ENCODE results near the gene IGSF10. TPM values are rescaled to one million over a fixed set of nuclear protein-coding genes. Genes with fewer than 3 reads are reported as not detected.

IGSF10 gene
- total and polyA plus RNA-seq, 2 donors (not counting 1 experiment from before 2014, with no cell fraction given), result 0.03 TPM; not detected in 1

- Histone ChIP-seq H3K4me1 (ENCODE audit: control insufficient read depth in 2 of 2, insufficient read depth in 2 of 2, low read length in 2 of 2) (peaks cover 5 to 11% of the 10 kb centered on the region in 2 donors), H2AFZ (ENCODE audit: insufficient read depth, low read depth, low read length, poor library complexity, severe bottlenecking) (peak overlapping the region; percentile 17), H3K4me3 (ENCODE audit: control extremely low read depth in 1 of 5, extremely low read depth in 1 of 5, insufficient read depth in 1 of 5, low read depth in 2 of 5, low read length in 4 of 5) (no peak overlapping the region), H3K27me3 (replicated peaks in 1 of 4; ENCODE audit: control extremely low read depth in 1 of 4, control insufficient read depth in 3 of 4, insufficient read depth in 4 of 4, low read length in 3 of 4) (no peaks in the 10 kb centered on the region), H3K79me2 (ENCODE audit: control insufficient read depth, insufficient read depth, low read length) (no peaks in the 10 kb centered on the region), H4K20me1 (ENCODE audit: control insufficient read depth, insufficient read depth, low read length, poor library complexity, severe bottlenecking) (no peaks in the 10 kb centered on the region), H3K9ac (ENCODE audit: low read length) (no peak overlapping the region), H3K4me2 (replicated peaks; ENCODE audit: low read depth, low read length, poor library complexity, severe bottlenecking) (peak overlapping the region; percentile 26), H3K9me3 (ENCODE audit: control extremely low read depth in 1 of 3, control insufficient read depth in 2 of 3, insufficient read depth in 1 of 3, low read length in 2 of 3) (no peaks in the 10 kb centered on the region), H3K36me3 (replicated peaks in 1 of 2; ENCODE audit: control extremely low read depth in 1 of 2, control insufficient read depth in 1 of 2, extremely low read depth in 1 of 2, insufficient read depth in 2 of 2, low read length in 1 of 2) (no peaks in the 10 kb centered on the region), H3K27ac (ENCODE audit: low read length in 2 of 2) (no peak overlapping the region)
- Mint-ChIP-seq H3K4me3 (no peak overlapping the region), H3K9me3 (ENCODE audit: insufficient read depth) (no peaks in the 10 kb centered on the region), H3K4me1 (peaks cover 25% of the 10 kb centered on the region), H3K27me3 (no peaks in the 10 kb centered on the region), H3K27ac (peak overlapping the region; percentile 5)
- TF ChIP-seq CTCF (IDR thresholded peaks at IDR 0.05) (no peak), EZH2 (IDR thresholded peaks at IDR 0.05; ENCODE audit: borderline replicate concordance, insufficient read depth, low read depth, low read length, poor library complexity, severe bottlenecking) (no peak)
- DNase-seq (no peak), ATAC-seq (ENCODE audit: low read depth) (peak; percentile 47)
- ChIA-PET CTCF (interaction anchor here (0.7 to 6.6 kb wide), 7 partner anchors 13 to 113 kb away, joined by 3 to 47 read pairs (median 4); no protein-coding TSS in a partner anchor), POLR2A (no interaction called here)
- intact Hi-C loops (cut with micrococcal nuclease), result no loop called here
Measured at GRCh38 chr3:151426341-151426657, 34.6 kb downstream of the IGSF10 start.

GRCh38 chr3:151425627-151426340 lies 35.1 kb downstream of the IGSF10 start:
- Histone ChIP-seq H3K27ac (ENCODE audit: low read length in 2 of 2) (no peak overlapping the region), H3K27me3 (replicated peaks in 1 of 4; ENCODE audit: control extremely low read depth in 1 of 4, control insufficient read depth in 3 of 4, insufficient read depth in 4 of 4, low read length in 3 of 4) (no peaks in the 10 kb centered on the region), H3K9me3 (ENCODE audit: control extremely low read depth in 1 of 3, control insufficient read depth in 2 of 3, insufficient read depth in 1 of 3, low read length in 2 of 3) (no peaks in the 10 kb centered on the region), H3K36me3 (replicated peaks in 1 of 2; ENCODE audit: control extremely low read depth in 1 of 2, control insufficient read depth in 1 of 2, extremely low read depth in 1 of 2, insufficient read depth in 2 of 2, low read length in 1 of 2) (no peaks in the 10 kb centered on the region), H3K4me3 (ENCODE audit: control extremely low read depth in 1 of 5, extremely low read depth in 1 of 5, insufficient read depth in 1 of 5, low read depth in 2 of 5, low read length in 4 of 5) (no peak overlapping the region), H2AFZ (ENCODE audit: insufficient read depth, low read depth, low read length, poor library complexity, severe bottlenecking) (peak overlapping the region; percentile 17), H3K4me2 (replicated peaks; ENCODE audit: low read depth, low read length, poor library complexity, severe bottlenecking) (peak overlapping the region; percentile 26), H3K79me2 (ENCODE audit: control insufficient read depth, insufficient read depth, low read length) (no peaks in the 10 kb centered on the region), H3K9ac (ENCODE audit: low read length) (no peak overlapping the region), H4K20me1 (ENCODE audit: control insufficient read depth, insufficient read depth, low read length, poor library complexity, severe bottlenecking) (no peaks in the 10 kb centered on the region), H3K4me1 (ENCODE audit: control insufficient read depth in 2 of 2, insufficient read depth in 2 of 2, low read length in 2 of 2) (peaks cover 5 to 11% of the 10 kb centered on the region in 2 donors)
- peaks cover 22% of the 10 kb centered on the region for H3K4me1 Mint-ChIP-seq
- H3K9me3 Mint-ChIP-seq (ENCODE audit: insufficient read depth), result no peaks in the 10 kb centered on the region
- 93% methylated on average over 2 of the region's 4 CpGs for WGBS (ENCODE audit: insufficient coverage)
- CTCF ChIA-PET, result interaction anchor here (0.7 to 6.6 kb wide), 8 partner anchors 13 to 114 kb away, joined by 3 to 47 read pairs (median 4); no protein-coding TSS in a partner anchor
- POLR2A ChIA-PET, result no interaction called here
- intact Hi-C loops (cut with micrococcal nuclease), result no loop called here
- ATAC-seq (ENCODE audit: low read depth) (no peak), DNase-seq (peak; percentile 20)
- H3K4me3 Mint-ChIP-seq, result no peak overlapping the region
- TF ChIP-seq CTCF (IDR thresholded peaks at IDR 0.05), result no peak
- no peak for TF ChIP-seq EZH2 (IDR thresholded peaks at IDR 0.05; ENCODE audit: borderline replicate concordance, insufficient read depth, low read depth, low read length, poor library complexity, severe bottlenecking)
- H3K27me3 Mint-ChIP-seq, result no peaks in the 10 kb centered on the region
- H3K27ac Mint-ChIP-seq, result peak overlapping the region; percentile 50

Measured in B cell (primary cell).